Osteocyte (in vitro differentiated cells): ENCODE data around the gene MYOC. TPM values are rescaled to one million over a fixed set of nuclear protein-coding genes. Genes with fewer than 3 reads are reported as not detected.

ENCODE experiments used
- DNase-seq: peaks from one replicate; pipeline ENCODE4 v3.0.0; 2021; ENCODE audit warnings: mixed read lengths; ENCODE audit not compliant: unreplicated experiment; ENCODE audit errors: extremely low spot score
- H3K27ac Mint-ChIP-seq: one replicate; pipeline ENCODE4 v1.8.0; 2021; ENCODE audit warnings: mild to moderate bottlenecking, mixed read lengths; ENCODE audit not compliant: unreplicated experiment
- H3K27me3 Mint-ChIP-seq: one replicate; pipeline ENCODE4 v1.8.0; 2021; ENCODE audit warnings: mixed read lengths; ENCODE audit not compliant: unreplicated experiment
- H3K36me3 Mint-ChIP-seq: one replicate; pipeline ENCODE4 v1.8.0; 2021; ENCODE audit warnings: mixed read lengths; ENCODE audit not compliant: unreplicated experiment
- H3K4me1 Mint-ChIP-seq: one replicate; pipeline ENCODE4 v1.8.0; 2021; ENCODE audit warnings: mixed read lengths; ENCODE audit not compliant: unreplicated experiment
- H3K4me3 Mint-ChIP-seq: one replicate; pipeline ENCODE4 v1.8.0; 2021; ENCODE audit warnings: mild to moderate bottlenecking, moderate library complexity, mixed read lengths; ENCODE audit not compliant: unreplicated experiment
- H3K9me3 Mint-ChIP-seq: one replicate; pipeline ENCODE4 v1.8.0; 2021; ENCODE audit warnings: mixed read lengths; ENCODE audit not compliant: unreplicated experiment
- CTCF ChIP-seq: fragments of 200-600 bp; sonication (generic); IDR thresholded peaks from 2 replicates; pipeline ENCODE4 v1.5.0; 2021; ENCODE audit warnings: antibody characterized with exemption, mild to moderate bottlenecking, moderate library complexity
- total RNA-seq: library from RNA; stranded (reverse); gene quantifications from 2 replicates; pipeline ENCODE4 v1.2.1, GENCODE V29; 2021

The MYOC gene
- total RNA-seq, 1 donor from 2014 or later: not detected

GRCh38 chr1:171645553-171646248 lies 6.8 kb downstream of the MYOC start:
- peaks cover 17% of the 10 kb centered on the region for H3K27me3 Mint-ChIP-seq
- no peak overlapping the region for H3K27ac Mint-ChIP-seq
- no peak overlapping the region for H3K4me3 Mint-ChIP-seq
- no peaks in the 10 kb centered on the region for H3K36me3 Mint-ChIP-seq
- H3K9me3 Mint-ChIP-seq: no peaks in the 10 kb centered on the region
- TF ChIP-seq CTCF: no peak
- DNase-seq: no peak
- H3K4me1 Mint-ChIP-seq: peaks cover 1% of the 10 kb centered on the region

- Mint-ChIP-seq H3K4me1 (peaks cover 1% of the 10 kb centered on the region), H3K27ac (no peak overlapping the region), H3K4me3 (no peak overlapping the region), H3K9me3 (no peaks in the 10 kb centered on the region), H3K36me3 (no peaks in the 10 kb centered on the region), H3K27me3 (peaks cover 15% of the 10 kb centered on the region)
- no peak for DNase-seq
- TF ChIP-seq CTCF: peak; percentile 79
Measured at GRCh38 chr1:171644805-171645483, 7.5 kb downstream of the MYOC start.

GRCh38 chr1:171643156-171643555 lies 9.3 kb downstream of the MYOC start:
- Mint-ChIP-seq H3K27ac (no peak overlapping the region), H3K4me3 (no peak overlapping the region), H3K27me3 (peaks cover 17% of the 10 kb centered on the region), H3K4me1 (peaks cover 1% of the 10 kb centered on the region), H3K36me3 (no peaks in the 10 kb centered on the region), H3K9me3 (no peaks in the 10 kb centered on the region)
- no peak for DNase-seq
- no peak for TF ChIP-seq CTCF

GRCh38 chr1:171642197-171642596 lies 10.3 kb downstream of the MYOC start:
- Mint-ChIP-seq H3K4me1 (peaks cover 1% of the 10 kb centered on the region), H3K27me3 (peaks cover 17% of the 10 kb centered on the region), H3K4me3 (no peak overlapping the region), H3K9me3 (no peaks in the 10 kb centered on the region), H3K27ac (no peak overlapping the region), H3K36me3 (no peaks in the 10 kb centered on the region)
- no peak for TF ChIP-seq CTCF
- DNase-seq: no peak

GRCh38 chr1:171641076-171641864 lies 11.2 kb downstream of the MYOC start:
- Mint-ChIP-seq H3K27me3 (peaks cover 17% of the 10 kb centered on the region), H3K27ac (no peak overlapping the region), H3K4me3 (no peak overlapping the region), H3K36me3 (no peaks in the 10 kb centered on the region), H3K4me1 (peaks cover 1% of the 10 kb centered on the region), H3K9me3 (no peaks in the 10 kb centered on the region)
- no peak for DNase-seq
- TF ChIP-seq CTCF: no peak
